ENCODE measurements around the gene MAGI1. TPM values are rescaled to one million over a fixed set of nuclear protein-coding genes. Genes with fewer than 3 reads are reported as not detected.
"Not testable (repeated sequence)": the region's sequence is repeated elsewhere in the genome, so short reads cannot be mapped to it uniquely, and the experiment has no call there.

Gene MAGI1
- total RNA-seq, 4 donors from 2014 or later: 42.4 to 71.6 (median 50.2) TPM

- intact Hi-C loops (cut with DNase I; ENCODE audit: low total_unique reads): no loop called here
- TF ChIP-seq POLR2A (IDR thresholded peaks at IDR 0.05): no peak
- TF ChIP-seq, protein P1, sequence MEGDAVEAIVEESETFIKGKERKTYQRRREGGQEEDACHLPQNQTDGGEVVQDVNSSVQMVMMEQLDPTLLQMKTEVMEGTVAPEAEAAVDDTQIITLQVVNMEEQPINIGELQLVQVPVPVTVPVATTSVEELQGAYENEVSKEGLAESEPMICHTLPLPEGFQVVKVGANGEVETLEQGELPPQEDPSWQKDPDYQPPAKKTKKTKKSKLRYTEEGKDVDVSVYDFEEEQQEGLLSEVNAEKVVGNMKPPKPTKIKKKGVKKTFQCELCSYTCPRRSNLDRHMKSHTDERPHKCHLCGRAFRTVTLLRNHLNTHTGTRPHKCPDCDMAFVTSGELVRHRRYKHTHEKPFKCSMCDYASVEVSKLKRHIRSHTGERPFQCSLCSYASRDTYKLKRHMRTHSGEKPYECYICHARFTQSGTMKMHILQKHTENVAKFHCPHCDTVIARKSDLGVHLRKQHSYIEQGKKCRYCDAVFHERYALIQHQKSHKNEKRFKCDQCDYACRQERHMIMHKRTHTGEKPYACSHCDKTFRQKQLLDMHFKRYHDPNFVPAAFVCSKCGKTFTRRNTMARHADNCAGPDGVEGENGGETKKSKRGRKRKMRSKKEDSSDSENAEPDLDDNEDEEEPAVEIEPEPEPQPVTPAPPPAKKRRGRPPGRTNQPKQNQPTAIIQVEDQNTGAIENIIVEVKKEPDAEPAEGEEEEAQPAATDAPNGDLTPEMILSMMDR (IDR thresholded peaks at IDR 0.05): no peak
- H3K4me3 ChIP-seq (ENCODE audit: low read depth, poor library complexity, severe bottlenecking): no peak overlapping the region
- no peak for DNase-seq (ENCODE audit: low spot score in 2 of 2)
These were observed 308.7 kb downstream of the MAGI1 start for GRCh38 chr3:65729973-65730372.

- intact Hi-C loops (cut with DNase I; ENCODE audit: low total_unique reads): no loop called here
- WGBS, 2 donors: 39 to 40% methylated on average over 2 of the region's 2 CpGs
- DNase-seq (ENCODE audit: low spot score in 2 of 2): no peak
- no peak for TF ChIP-seq POLR2A (IDR thresholded peaks at IDR 0.05)
- TF ChIP-seq, protein P1 (IDR thresholded peaks at IDR 0.05): no peak
- no peak overlapping the region for H3K4me3 ChIP-seq (ENCODE audit: low read depth, poor library complexity, severe bottlenecking)
These were observed 309.2 kb downstream of the MAGI1 start for GRCh38 chr3:65729555-65729954.

- H3K4me3 ChIP-seq (ENCODE audit: low read depth, poor library complexity, severe bottlenecking): no peak overlapping the region
- no peak for DNase-seq (ENCODE audit: low spot score in 2 of 2)
- intact Hi-C loops (cut with DNase I; ENCODE audit: low total_unique reads): no loop called here
- 68 to 80% methylated on average over 2 of the region's 2 CpGs for WGBS, 2 donors
- TF ChIP-seq POLR2A (IDR thresholded peaks at IDR 0.05): no peak
These were observed 310.6 kb downstream of the MAGI1 start for GRCh38 chr3:65728138-65728537.

GRCh38 chr3:65723985-65724384 is 314.7 kb downstream of the MAGI1 start:
- no peak overlapping the region for H3K4me3 ChIP-seq (ENCODE audit: low read depth, poor library complexity, severe bottlenecking)
- no peak for DNase-seq (ENCODE audit: low spot score in 2 of 2)
- intact Hi-C loops (cut with DNase I; ENCODE audit: low total_unique reads): no loop called here
- 58 to 59% methylated on average over 1 of the region's 1 CpG for WGBS, 2 donors
- no peak for TF ChIP-seq POLR2A (IDR thresholded peaks at IDR 0.05)
- TF ChIP-seq, protein P1 (IDR thresholded peaks at IDR 0.05): no peak

DNA sequence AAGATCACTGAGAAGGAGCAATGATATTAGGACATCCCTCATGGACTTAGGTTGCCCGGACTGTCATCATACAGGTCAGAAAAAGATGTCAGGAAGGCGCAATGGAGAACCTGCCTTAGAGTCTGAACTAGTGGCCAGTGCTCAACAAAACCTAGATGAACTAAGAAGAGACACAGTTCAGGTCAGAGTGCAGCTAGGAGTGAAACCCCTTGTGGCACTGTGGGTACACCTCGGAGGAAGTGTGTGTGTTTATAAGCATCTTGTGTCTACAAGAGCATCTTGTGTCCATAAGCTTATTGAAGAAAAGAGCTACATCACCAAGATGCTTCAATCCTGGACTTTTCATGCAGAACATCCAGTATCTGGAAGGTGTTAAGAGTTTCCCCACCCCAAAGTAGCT is 315.7 kb downstream of the MAGI1 start:
- no peak overlapping the region for H3K4me3 ChIP-seq (ENCODE audit: low read depth, poor library complexity, severe bottlenecking)
- WGBS, 2 donors: 91% methylated on average over 3 of the region's 3 CpGs
- TF ChIP-seq POLR2A (IDR thresholded peaks at IDR 0.05): no peak
- TF ChIP-seq, protein P1 (IDR thresholded peaks at IDR 0.05): no peak
- intact Hi-C loops (cut with DNase I; ENCODE audit: low total_unique reads): no loop called here
- no peak for DNase-seq (ENCODE audit: low spot score in 2 of 2)

DNA sequence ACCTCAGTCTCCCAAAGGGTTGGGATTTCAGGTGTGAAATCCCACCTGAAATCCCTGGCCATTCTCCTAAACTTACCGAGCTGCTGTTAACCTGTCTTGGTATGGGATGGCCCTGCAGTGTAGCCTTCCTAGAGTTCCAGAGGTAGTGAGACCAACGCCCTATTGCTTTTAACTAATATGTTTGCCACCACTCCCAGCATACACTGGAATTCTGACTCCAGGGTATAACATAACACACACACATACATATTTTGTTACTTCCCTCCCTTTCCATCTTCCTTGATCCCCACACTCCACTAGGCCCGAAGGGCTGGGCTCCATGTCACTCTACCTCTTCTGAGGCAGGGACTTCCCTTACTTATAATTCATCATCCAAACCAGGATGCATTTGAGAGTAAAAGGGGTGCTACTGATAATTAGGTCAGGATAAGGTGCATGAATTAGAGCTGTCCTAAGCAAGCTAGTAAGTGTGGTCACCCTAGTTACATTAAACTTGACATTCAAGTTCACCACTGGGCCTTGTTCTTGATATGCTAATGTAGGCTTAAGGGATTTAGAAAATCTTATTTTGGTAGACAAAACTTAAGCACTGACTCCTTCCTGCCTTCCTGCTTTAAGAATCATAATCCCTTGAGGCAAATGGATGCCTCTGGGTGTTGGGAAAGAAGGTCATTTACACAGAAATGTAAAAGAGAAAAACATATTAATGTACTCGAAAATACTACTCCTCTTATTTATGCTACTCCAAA is 317.6 kb downstream of the MAGI1 start:
- no peak overlapping the region for H3K4me3 ChIP-seq (ENCODE audit: low read depth, poor library complexity, severe bottlenecking)
- intact Hi-C loops (cut with DNase I; ENCODE audit: low total_unique reads): no loop called here
- WGBS, 2 donors: 88% methylated on average over 4 of the region's 4 CpGs
- no peak for TF ChIP-seq POLR2A (IDR thresholded peaks at IDR 0.05)
- TF ChIP-seq, protein P1 (IDR thresholded peaks at IDR 0.05): no peak
- no peak for DNase-seq (ENCODE audit: low spot score in 2 of 2)

- 96 to 100% methylated on average over 1 of the region's 1 CpG for WGBS, 2 donors
- DNase-seq (ENCODE audit: low spot score in 2 of 2); H3K4me3 ChIP-seq (ENCODE audit: low read depth, poor library complexity, severe bottlenecking); intact Hi-C loops (cut with DNase I; ENCODE audit: low total_unique reads): not testable (repeated sequence)
These were observed 319.1 kb downstream of the MAGI1 start for GRCh38 chr3:65719639-65720038.

All from lower leg skin (tissue), 4 donors.